Measurements from ENCODE around the gene EIF2AK3.

- no peak for TF ChIP-seq CTCF (IDR thresholded peaks at IDR 0.05)
- TF ChIP-seq EZH2 (IDR thresholded peaks at IDR 0.05; ENCODE audit: borderline replicate concordance, insufficient read depth, low read depth, low read length, poor library complexity, severe bottlenecking), result no peak
Observed at GRCh38 chr2:88575051-88575450, 52.2 kb downstream of the EIF2AK3 start.
